ENCODE data around the gene ERO1B.

ERO1B gene

DNA sequence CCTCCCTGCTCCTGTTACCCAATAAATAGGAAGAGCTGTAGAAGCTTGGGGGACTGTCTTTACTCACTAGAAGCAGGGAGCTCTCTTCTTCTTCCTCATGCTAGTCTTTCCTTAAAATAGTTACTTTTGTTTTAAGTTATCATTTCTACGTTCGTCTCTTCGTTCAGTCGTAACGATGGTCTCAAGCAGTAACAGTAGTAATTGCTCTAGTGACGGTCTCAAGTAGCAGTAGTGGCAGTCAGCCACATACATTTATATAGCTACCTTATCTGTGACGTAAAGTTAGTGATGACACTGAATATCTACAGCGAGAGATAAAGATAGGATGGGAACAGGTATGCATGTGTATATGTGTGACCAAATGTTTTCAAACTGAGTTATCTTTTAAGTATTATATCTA, 15.4 kb upstream of the ERO1B start:
- no peak for DNase-seq

DNA sequence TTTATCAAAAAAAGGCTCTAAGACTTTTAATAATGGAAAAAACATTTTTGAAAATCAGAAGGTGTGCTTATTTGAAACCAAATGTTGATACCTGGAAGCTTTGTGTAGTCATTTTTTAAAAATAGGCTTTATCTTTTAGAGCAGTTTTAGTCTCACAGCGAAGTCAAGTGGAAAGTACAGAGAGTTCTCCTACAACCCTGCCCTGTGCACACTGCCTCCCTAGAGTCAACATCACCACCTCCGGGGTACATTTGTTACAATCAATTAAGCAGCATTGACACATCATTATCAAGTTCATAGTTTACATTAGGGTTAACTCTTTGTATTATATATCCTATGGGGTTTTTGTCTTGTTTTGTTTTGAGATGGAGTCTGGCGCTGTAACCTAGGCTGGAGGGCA, 10.7 kb upstream of the ERO1B start:
- DNase-seq, result peak; percentile 59

DNA sequence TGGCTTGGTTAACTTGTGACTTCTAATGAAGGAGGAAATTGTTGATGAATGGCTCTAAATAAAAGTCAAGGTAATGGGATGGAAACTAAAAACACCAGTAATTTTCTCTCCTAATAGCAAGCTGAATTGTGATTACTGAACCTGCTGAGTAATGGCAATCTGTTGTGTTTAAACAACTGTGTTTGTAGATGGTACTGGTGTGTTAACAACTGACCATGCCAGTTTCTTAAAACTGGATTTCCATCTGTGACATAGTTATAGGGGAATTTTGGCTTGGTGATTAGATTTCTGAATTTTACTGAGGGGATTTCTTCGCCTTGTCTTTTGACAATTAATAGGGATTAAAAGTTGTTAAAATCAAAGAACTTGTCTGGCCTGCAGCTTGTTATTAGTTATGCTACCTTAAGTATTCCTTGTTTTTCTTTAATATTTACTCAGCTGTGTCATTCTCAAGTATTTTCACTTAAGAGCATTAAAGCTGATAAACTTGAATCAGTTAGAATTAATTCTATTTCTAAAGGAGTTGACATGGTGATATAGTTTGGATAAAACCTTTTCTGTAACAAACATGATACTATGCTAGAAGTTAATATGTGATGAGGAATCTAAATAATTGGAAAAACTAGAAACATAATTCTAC, 7.9 kb upstream of the ERO1B start:
- peak; percentile 73 for DNase-seq

DNA sequence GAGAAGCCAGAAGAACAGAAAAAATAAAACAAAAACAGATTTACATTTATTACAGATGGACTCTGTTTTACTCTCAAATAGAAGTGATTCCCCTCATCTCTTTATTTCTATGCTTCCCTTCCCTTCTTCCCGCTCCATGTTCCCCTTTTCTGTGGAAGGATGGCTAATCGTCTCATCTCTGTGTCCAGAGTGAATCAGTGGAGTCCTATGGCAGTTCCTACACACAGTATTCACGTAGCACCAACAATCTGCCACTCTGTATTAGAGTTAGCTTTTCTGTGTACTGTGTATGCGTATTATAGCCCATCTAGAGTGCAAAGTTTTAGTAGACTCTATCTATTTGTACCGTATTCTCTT, 6.8 kb upstream of the ERO1B start:
- DNase-seq, result peak; percentile 42

DNA sequence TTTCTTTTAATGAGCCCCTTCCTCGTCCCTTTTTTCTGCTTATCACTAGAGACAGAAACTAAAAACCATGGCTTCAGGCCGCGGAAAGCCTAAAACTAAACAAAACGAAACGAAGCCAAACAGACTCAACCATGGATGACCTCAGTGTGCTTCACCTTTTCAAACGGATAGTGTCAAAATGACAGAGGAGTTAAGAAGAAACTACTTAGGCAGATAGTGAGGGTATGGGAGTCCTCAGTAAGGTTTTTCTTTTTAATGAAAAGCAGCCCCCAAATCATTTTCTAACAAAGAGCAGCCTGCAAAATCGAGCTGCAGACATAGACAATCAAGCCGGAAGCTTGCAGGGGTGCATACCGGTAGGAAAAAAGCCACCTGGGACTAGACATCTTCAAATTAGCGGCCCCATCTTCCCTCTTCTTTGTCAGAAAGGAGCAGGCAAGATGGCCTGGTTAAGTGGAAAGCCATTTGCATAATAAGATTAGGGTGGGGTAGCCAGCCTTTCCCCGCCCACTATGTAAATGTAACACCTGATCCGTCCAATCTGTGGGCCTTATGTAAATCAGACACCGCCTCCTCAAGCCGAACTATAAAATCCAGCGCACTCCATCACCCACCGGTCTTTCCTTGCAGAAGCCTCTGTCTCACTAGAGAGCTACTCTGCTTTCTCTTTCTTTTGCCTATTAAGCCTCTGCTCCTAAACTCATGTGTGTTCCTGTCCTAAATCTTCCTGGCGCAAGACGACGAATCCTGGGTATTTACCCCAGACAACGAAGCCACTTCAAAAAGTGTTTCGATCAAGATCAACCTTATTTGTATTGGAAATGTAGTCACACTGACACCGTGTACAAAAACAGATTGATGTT, 6.2 kb upstream of the ERO1B start:
- DNase-seq, result peak; percentile 95

DNA sequence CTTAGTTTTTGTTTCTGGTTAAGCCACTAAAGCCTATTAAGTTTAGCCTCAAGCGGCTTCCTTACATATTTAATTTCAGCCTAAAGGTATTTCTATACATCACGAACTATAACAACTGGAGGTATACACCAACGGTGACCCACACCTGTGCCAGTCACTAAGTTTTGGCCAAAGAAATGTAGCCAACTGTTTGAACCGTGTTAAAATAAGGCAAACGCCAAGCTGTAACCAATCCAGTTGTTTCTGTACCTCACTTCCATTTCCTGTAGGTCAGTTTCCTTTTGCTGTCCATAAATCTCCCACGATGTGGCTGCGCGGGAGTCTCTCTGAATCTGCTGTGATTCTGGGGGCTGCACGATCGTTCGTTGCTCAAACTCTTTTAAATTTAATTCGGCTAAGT, 5.6 kb upstream of the ERO1B start:
- DNase-seq, result no peak

DNA sequence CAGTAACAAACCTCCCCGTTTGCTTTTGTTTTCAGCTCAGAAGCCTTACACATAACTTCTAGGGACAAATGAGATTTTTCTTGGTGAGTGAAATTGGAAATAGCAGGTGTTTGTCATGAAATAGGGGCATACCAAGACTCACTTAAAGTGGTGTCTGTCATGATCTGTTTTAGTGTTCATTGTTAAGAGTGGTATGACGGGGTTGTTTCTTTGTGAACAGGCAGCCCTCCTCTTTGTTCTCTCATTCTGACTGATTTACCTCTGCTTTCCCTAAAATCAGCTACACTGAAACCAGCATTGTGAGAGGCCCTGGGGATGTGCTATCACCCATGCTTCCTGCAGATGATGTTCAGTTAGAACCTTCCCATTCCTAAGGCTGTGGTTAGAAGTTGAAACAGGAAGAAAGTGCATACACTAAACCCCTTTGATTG, 2.5 kb upstream of the ERO1B start:
- no peak for DNase-seq

DNA sequence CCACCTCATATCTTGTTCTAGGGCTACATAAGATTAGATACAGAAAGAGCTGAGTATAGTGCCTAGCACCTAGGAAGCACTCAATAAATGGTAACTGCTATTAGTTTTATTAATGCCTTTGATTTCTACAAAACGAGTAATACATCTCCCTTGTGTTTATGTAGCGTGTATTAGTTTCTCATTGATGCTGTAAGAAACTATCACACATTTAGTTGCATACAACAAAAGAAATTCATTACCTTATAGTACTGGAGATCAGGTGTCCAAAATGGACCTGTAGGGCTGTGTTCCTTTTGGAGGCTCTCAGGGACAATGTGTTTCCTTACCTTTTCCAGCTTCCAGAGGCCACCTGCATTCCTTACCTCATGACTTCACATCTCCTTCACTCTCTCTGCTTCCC, 961 bp upstream of the ERO1B start:
- DNase-seq, result no peak

DNA sequence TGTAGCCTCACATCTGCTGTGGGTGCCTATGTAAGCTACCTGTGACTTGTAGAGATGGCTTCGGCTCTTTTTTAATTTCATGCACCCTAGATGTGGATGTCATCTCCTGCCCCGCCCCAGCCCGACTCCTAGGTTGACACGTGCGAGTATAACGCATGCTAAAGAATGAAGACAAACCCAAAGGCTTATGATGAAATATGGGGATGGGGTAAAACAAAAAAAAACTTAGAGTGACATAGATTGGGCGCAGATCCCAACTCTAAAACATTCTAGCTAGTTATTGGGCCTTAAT, 613 bp upstream of the ERO1B start:
- DNase-seq, result no peak

DNA sequence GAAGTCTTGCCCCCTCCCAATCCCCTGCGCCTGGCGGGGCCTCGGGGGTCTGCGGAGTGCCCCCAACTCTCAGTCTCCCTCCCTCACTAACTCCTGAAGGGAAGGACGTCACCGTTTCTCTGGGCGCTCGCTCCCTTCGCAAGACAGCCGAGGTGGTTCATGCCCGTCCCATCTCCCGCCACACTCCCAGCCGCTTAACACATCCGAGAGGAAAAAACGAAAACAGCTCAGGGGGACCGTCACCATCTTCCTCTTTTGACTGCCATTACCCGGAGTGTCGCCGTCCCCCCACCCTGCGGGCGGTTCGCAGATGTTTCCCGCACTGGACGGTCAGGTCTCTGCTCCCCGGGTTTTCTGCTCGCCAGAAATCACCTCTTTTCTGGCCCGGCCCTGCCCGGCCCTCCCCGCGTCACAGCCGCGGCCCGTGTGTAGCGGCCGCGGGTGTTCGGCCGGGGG, 532 bp downstream of the ERO1B start:
- peak; percentile 17 for DNase-seq

DNA sequence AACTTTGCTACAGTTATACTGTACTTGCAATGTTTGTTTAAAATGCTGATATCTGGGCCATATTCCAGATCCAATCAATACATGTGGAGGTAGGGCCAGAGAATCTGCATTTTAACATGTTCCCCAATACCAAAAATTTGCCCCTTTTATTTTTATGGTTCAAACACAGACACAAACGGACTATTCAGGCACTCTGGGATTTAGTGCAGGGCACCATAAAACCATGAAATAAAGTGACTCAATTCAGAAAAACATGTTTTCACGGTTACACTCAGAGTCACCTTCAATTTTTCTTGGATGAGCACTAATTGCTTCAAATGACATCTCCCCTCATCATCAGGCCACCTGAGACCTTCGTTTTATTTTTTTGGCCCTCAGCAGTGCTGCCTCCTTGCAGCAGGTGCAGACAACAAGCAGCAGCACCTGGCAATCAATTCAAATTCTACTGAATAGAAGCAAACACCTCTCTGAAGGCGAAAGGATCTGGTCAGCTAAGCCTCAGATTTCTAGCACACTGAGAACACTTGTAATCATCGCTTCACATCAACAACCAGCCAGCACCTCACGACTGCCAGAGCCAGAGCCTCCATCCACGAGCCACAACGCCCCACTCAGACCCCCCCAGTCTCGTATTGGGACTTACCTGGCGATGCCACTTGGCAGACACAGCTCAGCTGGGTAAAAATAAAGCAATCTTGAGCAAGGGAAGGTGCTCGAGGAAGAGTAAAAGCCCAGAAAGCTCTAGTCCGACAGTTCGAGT, 1.1 kb downstream of the ERO1B start:
- DNase-seq, result peak; percentile 56

DNA sequence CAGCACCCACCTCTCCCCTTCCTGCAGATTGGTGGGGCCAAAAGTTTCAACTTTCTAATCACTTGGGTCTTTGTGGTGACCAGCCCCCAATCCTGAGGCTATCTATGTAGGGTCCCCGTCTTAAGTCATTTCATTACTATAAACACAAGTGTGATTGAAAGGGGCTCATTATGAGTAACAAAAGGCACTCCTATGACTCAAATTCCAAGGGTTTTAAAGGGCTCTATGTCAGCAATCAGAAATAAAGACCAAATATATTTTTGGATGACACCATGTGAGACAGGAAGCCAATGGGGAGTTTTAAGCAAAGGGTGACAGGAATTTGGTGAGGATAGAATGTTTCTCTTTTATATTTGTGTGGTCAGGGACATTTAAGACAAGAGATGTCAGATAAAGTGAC, 6.2 kb downstream of the ERO1B start:
- no peak for DNase-seq

DNA sequence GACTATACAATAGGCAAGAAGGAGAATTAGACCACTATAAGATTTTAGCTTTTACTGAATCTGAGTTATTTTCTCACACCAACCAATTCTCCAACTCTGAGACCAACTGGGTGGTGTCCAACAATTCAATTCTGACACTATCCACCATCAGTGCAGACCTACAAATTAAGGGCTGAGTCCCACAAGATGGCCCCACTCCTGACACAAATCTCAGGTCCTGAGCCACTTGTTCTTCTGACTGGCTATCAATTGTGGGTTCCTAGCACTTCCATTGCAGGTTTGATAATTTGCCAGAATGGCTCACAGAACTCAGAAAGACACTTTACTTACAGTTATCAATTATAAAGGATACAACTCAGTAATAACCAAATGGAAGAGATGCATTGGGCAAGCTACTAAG, 6.7 kb downstream of the ERO1B start:
- DNase-seq, result no peak

DNA sequence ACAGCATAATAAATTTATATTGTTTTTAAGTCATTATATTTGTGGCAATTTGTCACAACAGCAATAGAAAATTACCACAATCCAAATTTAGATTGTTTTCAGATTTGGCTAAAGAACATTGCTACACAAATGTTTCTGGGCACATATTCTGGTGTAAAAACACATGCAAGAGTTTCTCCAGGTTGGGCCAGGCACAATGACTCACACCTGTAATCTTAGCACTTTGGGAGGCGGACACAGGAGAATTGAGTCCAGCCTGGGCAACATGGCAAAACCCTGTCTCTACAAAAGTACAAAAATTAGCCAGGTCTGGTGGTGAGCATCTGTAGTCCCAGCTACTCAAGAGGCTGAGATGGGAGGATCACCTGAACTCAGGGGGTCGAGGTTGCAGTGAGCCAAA, 8.4 kb downstream of the ERO1B start:
- DNase-seq, result no peak

DNA sequence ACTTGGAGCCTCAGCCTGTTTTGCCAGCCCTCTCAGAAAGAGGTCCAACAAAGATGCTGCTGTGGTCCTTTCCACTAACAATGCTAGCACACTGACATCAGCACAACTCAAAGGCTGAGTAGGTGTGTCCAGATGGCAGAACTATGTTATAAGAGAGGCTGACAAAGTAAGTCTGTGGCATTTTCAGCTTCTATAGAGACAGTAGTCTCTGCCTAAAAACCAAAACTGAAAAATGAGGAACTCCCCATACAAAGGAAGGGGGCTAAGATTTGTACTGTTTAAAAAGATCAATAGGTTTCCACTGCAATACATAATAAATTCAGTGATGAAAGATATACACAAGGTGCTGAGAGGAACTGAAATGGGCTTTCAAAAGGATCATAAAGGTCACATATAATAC, 12.3 kb downstream of the ERO1B start:
- no peak for DNase-seq

DNA sequence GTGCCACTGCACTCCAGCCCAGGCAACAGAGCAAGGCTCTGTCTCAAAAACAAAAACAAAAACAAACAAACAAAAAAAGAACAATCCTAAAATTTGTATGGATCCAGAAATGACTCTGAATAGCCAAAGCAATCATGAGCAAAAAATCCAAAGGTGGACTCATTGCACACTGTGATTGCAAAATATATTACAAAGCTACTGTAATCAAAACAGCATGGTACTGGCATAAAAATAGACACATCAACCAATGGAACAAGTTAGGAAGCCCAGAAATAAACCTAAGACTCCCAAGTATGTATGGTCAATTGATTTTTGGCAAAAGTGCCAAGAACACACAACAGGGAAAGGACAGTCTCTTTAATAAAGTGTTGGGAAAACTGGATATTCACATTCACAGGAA, 19.9 kb downstream of the ERO1B start:
- no peak for DNase-seq

DNA sequence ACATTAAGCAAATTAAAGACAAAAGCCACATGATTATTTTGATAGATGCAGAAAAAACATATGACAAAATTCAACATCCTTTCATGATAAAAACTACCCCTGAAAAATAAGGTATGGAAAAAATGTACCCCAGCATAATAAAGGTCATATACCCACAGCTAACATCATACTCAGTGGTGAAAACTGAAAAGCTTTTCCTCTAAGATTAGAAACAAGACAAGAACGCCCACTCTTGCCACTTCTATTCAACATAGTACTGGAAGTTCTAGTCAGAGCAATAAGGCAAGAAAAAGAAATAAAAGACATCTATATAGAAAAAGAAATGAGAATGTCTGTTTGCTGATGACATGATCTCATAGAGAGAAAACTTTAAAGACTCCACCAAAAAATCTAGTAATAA, 20.7 kb downstream of the ERO1B start:
- DNase-seq, result no peak

DNA sequence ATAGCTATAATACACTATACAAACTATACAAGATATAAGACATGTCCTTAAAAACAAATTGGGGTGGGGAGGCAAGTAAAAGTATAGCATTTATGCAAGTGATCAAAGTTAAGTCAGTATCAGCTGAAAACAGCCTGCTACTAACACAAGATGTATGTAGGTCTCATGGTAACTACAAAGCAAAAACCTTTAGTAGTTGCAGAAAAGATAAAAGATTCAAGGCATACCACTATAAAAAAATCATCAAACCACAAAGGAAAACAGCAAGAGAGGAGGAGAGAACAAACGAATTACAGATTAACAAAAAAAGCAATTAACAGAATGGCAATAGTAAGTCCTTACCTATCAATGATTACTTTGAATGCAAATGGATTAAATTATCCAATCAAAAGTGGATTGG, 22.7 kb downstream of the ERO1B start:
- no peak for DNase-seq

DNA sequence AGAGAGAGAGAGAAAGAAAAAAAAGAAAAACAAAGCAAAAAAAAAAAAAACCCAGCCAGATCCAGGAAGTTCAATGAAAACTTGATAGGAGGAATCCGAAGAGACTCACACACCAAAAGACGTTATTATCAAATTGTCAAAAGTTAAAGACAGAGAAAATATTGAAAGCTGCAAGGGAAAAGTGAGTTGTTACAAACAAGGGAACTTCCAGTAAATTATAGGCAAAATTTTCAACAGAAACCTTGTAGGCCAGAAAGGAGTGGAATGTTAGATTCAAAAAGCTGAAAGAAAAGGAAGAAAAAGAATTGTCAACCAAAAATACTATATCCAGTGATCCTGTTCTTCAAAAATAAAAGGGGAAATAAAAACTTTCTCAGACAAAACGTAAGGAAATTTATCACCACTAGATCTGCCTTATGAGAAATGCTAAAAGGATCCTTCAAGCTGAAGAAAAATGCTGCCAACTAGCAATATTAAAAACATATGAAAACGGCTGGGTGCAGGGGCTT, 23.6 kb downstream of the ERO1B start:
- DNase-seq, result no peak

DNA sequence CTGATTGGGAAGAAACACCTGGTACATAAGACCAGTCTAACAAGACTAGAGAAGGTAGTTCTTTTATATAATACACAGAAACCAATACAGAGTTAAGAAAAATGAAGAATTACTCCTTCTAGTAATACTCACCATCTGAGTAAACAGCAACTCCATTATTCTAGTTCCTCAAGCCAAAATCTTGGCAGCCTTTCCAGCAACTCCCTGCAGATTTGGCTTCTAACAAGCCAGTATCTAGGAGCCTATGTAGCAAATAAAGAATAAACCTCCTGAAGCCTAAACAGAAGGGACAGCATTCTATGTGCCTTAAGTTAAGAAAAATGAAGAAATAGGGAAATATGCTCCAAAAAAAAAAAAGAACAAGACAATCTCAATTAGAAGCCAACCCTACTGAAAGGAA, 24.5 kb downstream of the ERO1B start:
- DNase-seq, result no peak

DNA sequence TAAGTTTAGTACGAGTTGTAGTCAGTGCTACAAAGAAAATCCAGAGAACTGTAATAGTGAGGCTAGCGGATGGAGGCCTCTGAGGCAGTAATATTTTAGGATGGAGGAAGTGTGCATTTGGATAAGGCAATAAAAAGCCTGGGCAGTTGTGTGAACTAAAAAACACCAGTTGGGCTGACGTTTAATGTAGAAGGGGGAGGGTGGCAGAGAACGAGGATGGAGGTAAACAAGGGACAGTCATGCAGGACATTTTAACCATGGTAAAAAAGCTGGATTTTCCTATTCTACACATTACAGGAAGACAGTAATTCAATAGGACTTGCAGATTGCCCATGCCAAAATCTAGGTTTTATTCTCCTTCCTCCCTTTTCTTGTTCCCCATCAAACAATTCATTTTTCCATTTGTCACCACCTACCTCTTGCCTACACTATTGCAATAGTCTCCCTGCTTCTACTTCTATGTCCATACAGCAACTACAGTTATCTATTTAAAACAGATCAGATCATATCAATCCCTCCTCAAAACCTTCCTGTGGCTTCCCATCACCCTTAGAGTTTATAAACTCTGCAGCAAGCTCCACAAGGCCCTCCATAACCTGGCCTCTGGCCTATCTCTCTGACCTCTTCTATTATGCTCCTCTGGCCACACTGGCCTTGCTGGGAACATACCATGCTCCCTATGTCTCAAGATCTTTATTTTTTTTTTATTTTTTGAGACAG, 27.7 kb downstream of the ERO1B start:
- no peak for DNase-seq

DNA sequence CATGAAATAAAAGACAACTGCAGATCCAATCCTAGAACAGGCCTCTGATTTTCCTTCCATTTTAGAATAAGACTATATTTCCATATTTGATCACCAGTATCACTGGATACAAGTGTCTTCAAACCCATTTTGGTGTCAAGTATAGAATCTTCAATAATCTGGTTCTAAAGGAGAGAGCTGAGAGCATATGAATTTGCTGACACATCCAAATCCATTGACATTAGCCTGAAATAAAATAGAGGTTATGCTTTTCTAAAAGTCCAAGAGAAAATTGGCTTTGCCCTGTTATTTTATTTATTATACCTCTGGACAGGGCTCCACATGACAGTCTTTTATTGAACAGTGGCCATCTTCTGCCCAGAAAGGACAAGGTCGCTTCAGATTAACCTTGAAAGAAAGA, 28.6 kb downstream of the ERO1B start:
- no peak for DNase-seq

DNA sequence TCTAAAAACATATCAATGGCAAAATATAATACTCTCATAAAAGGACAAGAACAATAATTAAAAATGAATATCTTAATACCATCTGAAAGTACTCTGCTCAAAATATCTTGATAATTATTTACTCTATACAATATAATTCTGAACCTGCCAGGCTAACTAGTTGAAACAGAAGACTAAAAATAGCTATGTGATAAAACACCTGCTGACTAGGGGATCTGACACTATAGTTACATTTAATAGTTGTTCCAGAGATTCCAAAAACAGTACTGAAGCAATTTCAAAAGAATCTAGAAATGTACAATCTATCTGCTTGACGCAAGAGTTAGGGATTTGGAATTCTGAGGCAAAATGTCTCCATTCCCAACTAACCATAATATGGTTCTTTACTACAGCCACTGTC, 30.2 kb downstream of the ERO1B start:
- DNase-seq, result no peak

All from NCI-H748 treated with DMSO at 0.1 percent for 48 hours (cell line).